HTERT RPE-1 (cell line): ENCODE measurements around the gene SMC1A.
"Not testable (repeated sequence)": the region's sequence is repeated elsewhere in the genome, so short reads cannot be mapped to it uniquely, and the experiment has no call there.

Experiments
- in situ Hi-C: fragments of 300-500 bp; cut with MboI; formaldehyde crosslinking; loops from 4 replicates; pipeline ENCODE4 v1.14.3; 2020; ENCODE audit warnings: low sequenced_read_pairs

The SMC1A gene

DNA sequence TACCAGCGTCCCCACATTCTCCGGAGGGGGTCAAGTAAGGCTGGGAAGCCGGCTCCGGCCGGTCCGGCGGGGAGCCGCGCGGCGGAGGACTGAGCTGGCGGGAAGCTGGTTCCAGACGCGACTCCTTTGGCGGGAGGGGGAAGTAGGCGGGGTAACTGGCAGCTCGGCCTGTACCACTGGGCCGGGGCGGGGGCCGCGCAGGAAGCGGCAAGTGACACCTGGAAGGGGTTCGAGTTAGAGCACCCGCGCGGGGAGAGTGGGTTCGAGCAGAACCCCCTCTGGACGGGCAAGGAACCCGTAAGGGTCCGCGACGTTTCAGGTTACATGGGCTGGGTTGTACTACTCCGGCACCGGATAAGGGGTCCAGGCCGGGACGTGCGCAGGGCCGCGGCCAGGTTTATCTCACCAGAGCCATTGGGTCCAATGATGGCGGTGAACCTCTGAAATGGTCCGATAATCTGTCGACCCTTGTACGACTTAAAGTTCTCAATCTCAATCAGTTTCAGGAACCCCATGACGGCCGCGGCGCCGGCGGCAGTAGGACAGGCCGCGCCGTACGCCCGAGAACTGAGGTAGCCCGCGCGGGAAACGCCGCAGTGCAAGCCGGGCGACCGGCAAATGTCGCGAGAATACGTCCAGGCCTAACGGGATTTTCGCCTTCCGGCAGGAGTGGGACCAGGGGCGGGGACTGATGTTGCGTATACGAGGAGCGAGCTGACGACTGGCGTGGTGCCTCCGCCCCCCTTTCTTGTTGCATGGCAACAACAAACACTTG, at the start of gene SMC1A:
Gene SMC1A, minus strand, starts transcription at position 569 of the 775 bp plus-strand sequence. Its CDS starts 54 bp downstream, at position 515.
- in situ Hi-C loops: no loop called here

DNA sequence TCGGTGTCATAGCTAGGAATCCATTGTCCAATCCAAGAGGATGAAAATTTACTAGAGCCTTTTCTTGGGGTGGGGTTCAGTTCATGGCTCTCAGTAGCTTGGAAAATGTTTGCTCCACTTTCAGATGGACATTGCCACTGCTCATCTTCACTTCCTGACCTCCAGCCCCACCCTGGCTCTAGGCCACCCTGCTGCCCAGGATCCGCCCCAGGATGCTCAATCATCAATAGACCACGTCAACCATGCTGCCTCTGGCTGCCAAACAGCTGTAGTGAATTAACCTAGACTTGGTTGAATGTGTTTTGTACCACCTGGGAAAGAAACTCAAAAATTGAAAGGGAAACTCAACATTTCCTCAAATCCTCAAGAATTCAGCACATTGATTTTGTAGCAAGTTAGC, 48.9 kb upstream of the SMC1A start:
- in situ Hi-C loops: no loop called here

DNA sequence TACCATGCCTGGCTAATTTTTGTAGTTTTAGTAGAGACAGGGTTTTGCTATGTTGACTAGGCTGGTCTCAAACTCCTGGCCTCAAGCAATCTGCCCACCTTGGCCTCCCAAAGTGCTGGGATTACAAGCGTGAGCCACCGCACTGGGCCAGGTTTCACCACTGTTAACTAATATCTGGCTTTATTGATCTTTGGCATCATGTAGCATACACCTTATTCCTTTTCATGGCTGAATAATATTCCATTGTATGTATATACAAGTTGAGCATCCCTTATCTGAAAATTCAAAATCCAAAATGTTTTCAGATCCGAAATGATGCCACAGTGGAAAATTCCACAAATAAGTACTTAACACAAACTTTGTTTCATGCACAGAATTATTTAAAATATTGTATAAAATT, 46.2 kb upstream of the SMC1A start:
- in situ Hi-C loops: not testable (repeated sequence)

DNA sequence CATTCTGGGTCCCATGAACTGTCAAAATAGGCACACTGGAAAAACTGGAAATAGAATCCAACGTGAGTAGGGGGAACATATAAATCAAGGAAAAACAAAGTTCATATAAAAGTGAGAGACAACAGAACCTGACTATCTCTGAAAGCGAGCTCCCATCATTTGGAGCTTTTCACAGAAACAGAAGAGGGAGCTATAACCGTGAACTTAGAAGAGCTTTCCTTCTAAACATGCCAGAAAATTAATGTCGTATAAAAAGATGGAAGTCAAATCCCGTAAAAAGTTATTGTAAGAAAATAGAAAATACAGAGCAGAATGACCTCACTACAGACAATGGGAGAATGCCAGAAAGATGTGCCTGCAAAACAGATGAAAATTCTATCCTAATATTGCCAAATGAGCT, 35.6 kb upstream of the SMC1A start:
- in situ Hi-C loops: no loop called here

DNA sequence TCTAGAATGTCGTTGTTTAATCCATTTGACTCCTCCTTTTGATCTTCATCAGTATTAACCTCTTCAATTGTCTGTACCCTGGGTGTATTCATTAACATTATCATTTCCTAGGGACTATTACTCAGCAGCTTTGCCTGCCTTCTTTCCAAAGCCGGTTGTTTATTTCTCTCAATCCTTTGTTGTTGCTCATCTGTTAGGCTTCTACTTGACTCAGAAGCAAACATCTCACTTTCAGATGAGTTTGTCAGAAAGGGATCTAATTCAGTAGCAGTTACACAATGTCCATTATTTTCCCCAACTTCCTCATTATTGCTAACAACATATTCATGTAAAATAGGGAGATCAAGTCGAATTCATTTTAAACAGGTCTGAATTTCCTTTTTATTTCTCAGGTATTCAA, 33.8 kb upstream of the SMC1A start:
- in situ Hi-C loops: no loop called here

DNA sequence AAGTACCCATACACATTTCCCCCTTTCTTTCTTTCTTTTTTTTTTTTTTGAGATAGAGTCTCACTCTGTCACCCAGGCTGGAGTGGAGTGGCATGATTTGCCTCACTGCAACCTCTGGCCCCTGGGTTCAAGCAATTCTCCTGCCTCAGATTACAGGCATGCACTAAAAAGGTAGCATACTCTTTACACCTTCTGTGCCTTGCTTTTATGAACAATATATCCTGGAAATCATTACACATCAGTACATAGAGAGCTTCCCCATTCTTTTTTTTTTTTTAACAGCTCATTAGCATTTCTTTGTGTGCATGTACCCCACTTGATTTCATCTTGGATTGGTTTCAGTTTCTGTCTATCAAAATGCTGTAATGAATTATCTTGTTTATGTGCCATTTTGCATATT, 30.4 kb upstream of the SMC1A start:
- in situ Hi-C loops: no loop called here

DNA sequence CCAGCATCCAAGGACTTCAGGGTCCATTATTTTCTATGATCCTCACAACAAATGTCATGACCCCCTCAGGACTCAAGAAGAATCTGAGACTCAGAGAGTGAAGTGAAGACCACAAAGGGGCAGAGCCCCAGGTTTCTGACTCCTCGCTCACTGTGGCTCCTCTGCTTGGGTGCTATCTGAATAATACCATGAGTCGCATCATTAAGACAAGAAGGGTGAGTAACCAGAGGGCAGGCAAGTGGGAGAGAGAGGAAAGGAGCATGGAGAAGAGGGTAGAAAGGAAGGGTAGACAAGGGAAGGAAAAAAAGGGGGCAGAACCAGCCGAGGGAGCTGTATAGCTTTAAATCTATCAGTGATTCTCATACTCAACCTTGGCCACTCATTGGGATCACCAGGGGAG, 27.2 kb upstream of the SMC1A start:
- in situ Hi-C loops: no loop called here

DNA sequence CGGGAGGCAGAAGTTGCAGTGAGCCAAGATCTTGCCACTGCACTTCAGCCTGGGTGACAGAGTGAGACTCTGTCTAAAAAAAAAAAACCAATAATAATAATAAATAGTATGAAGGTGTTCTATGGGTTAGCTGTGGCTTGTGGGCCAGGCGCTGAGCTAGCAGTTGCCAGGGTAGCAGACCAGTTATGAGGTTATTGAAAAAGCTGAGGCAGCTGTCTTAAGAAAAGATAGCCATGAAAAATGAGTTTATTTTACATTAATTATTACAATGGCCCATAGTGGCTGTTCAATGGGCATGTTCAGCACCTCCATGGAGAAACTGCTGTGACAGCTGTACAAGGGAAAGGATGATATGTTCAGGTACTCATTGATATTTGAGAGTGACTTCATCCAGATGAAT, 25.0 kb upstream of the SMC1A start:
- in situ Hi-C loops: no loop called here

DNA sequence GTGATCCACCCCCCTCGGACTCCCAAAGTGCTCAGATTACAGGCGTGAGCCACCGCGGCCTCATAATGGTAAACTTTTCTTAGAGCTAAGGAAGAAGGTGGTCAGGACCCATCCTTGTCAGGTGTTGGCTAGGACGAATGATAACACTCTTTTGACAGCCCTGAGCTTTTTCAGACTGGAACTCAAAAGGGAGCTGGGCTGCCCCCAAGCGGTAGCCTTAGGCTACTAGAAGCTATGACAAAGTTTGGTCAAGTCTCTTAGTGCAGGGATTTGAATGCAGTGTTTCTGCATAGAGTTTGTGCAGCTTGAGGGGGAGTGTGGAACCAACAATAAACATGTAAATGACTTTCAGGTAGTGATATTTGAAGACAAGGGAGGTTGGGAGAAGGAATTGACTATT, 23.5 kb upstream of the SMC1A start:
- in situ Hi-C loops: no loop called here

DNA sequence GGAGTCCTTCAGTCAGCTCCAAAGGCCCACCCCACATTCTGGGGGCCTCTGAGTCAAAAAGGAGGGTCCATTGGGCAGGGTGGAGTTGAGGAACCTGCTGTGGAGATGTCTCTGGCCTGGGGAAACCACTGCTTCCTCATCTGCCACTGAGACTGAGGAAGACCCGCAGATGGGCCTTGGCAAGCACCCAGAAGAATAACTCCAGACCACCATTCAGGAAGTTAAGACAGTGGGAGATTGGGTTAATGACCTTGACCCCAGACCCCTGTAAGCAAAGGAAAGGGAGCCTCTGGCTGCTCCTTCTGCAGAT, 19.8 kb upstream of the SMC1A start:
- in situ Hi-C loops: no loop called here

DNA sequence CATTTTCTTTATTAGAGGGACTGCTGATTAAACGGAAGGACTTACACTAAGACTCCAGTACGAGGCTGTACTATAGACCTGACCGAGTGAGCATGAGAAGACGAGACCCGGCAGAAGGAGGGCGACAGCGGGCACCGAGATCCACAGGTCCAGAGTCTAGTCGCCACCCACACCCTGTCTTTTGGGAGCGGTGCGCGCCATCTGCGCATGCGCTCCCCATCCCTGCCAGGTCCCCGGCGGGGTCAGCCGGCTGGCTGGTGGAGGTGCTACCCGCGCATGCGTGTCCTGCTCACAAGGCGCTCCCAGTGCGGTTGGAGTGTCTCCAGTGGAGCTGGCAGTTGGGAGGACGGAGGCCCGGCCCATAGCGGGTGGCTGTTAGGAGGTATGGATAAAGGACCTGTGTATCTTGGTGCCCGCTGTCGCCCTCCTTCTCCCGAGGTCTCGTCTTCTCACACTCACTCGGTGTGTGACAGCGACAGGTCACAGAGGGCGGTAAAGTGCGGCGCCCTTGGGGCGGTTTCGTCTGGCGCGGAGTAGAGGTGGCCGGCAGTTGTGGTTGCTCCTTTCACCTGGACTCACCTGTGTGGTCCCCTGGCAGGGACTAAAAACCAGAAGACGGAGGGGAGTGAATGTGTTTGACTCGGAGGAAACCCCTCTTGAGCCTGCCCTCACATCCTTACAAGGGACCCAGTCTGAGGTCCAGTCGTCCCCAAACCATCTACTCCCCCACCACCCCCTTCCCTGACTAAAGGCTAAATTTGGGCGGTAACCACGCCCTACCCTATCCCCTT, 19.3 kb upstream of the SMC1A start:
- in situ Hi-C loops: no loop called here

DNA sequence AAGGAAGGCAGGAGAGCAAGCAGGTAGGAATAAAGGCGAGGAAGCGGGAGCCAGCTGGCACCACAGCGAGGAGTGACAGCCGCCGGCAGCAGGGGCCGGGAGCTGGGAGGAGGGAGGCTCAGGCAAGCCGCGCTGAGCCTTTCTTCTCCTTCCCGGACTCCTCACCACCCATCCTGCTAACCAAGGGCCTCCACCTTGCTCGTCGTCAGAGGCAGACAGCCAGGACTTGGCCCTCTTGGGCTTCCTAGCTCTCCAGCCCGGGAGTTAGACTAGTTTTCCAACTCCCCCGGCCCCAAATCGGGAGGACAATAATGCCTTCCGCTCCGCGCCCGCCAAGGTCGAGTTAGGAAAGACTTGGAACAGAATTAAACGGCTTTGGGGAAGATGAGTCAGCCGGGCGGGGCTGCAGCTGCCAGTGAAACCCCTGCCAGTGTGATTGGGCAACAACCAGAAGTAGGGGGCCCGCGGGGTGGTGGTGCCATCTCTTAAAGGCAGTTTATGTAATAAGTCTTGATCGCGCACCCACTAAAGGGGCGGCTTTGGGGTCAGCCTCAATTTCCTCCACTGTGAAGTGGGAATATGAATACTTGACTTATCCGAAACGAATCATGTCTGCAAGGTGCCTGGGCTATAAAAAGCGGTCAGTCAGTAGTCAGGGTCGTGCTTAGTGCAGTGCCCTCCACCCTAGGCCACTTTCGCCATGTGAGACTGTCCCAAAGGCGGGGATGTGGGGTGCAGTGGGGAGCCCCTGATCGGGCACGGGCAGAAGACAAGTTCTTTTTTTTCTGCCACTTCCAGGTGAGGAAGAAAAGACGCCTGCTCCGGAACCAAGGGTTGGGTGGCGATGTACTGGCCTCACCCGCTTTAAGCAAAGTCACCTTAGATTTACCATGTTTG, 18.4 kb upstream of the SMC1A start:
- in situ Hi-C loops: no loop called here

DNA sequence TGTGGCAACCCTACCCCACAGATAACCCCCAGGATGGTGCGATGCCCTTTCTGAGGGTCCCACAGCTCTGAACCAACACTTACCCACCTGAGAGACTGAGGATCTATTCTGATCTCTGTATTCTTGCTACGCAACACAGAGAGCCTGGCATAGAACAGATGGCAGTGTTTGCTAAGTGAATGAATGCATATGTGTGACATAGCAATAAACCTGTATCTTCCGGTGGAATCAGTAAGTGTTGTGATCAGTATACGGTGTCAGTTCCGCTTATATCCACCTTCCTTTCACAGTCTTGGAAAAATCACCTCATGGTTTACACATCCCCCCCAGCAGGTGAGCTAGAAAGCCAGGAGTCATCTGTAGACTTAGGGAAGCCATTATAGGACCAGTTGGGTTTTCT, 17.6 kb upstream of the SMC1A start:
- in situ Hi-C loops: no loop called here

DNA sequence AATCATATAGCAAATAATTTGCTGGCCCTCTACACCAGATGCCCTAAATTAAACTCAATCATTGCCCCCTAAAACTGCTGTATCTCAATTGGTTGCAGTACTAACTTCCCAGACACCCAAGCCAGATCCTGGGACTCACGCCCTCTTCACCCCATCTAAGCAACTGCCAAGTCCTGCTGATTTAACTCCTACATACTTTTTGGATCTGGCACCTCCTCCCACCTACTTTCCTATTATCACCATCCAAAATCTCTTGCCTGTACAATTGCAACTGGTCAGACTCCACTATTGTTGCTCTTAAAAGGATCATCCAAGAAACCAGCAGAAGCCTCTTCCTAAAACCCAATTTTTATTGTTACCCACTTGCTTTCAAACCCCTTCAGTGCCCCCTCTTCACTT, 16.4 kb upstream of the SMC1A start:
- in situ Hi-C loops: no loop called here

DNA sequence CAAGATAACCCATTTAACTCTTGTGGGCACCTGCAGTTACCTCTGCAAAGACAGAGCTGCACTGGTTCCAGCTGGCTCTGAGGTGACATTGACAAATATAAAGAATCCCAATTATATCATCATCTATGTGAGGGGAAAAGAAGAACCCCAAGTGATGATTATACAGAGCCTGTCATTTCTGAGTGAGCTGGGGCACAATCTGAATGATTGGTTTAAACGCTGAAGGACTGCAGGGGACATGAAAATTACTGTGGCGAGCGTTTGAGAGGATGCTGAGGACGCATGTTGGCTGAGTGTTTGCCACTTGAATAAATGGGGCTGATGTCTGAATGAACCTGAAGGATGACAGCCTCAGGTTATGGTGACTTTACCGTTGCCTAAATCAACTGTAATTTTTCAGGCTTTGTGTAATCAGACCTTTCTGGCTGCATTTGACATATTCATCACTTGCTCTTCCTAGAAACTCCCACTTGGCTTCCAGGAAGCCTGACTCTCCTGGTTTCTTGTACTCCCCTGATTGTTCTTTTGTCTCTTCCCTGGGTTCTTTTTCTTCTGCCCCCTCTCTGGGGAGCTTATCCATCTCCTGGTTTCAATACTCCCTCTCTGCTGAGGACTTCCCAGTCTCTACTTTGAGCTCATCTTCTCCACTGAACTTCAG, 15.8 kb upstream of the SMC1A start:
- in situ Hi-C loops: no loop called here

DNA sequence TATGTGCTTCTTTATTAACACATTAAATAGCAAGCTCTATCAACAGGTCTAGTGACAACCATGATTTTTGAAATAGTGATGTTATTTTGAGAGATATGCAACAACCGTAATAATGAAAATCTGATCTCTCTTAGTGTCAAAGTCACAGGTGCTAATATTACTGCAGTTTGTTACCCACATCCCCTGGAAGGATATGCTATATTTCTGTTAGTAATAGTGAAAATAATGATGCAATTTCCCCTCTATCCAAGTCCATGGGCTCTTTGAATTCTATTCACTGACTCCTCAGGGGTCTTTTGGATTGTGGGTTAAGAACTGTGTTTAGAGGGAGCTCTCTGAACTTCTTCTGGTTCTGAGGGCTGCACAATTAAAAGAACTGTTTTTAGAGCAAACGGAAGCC, 14.8 kb upstream of the SMC1A start:
- in situ Hi-C loops: no loop called here

DNA sequence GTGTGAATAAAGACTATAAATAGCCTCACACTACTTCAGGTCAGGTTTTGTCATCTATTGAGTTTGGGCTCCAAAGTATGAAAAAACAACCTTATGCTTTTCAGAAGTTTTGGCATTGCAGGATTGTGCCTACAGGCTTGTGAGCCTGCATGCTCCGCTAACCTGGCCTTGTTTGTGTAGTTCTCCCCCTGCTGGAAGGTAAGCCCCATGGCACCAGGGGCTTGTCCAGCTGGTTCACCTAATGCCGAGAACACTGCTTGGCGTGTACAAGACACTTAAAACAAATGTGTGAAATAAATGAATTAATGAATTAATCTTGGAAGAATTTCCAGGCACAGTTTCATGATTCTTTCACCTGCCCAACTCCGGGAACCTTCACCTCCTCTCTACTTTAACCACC, 13.5 kb upstream of the SMC1A start:
- in situ Hi-C loops: no loop called here

DNA sequence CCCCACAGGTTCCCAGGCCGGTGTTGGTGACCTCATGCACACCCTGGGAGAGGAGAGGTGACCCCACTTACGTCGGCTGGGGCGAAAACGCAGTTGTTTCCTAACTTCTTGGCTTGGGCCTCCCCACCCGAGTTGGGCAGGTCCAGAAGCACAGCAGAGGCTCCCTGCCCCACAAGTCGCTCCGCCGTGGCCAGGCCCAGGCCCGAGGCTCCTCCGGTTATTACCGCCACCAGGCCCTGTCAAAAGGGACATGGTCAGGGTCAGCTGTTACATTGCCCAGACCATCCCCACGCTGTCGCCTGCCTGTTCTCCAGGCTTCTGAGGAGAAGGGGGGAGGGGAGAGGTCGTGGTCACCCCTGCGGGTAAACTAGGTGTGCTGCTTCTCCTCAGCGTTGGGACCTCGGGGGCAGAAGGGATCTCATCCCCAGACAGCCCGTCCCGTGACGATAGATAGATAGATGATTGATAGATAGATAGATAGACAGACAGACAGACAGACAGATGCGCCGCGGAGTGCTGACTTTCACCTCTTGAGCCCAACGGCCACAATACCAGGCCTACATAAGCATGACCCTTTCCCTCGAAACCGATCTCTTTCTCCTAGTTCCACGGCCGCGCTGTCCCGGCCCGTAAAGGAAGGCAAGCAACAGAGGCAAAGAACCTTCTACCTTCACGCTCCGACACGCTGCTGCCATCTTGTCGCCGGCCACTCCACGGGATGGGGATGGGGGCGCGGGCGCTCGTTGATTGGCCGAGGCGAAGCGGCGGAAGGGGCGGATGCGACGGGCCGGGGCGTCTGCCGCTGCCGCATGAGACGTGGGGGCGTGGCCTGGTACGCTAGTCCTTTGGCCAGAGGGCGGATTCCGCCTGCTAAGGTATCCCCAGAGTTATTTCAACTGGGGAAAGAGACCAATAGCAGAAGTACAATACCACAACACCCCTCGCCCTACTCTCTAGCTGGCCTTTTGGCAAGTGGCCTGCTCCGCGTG, 11.5 kb upstream of the SMC1A start, which contains the start of gene HSD17B10:
Gene HSD17B10, minus strand, starts transcription at position 720 of the 989 bp plus-strand sequence. Its CDS starts 25 bp downstream, at position 695.
- in situ Hi-C loops: no loop called here

DNA sequence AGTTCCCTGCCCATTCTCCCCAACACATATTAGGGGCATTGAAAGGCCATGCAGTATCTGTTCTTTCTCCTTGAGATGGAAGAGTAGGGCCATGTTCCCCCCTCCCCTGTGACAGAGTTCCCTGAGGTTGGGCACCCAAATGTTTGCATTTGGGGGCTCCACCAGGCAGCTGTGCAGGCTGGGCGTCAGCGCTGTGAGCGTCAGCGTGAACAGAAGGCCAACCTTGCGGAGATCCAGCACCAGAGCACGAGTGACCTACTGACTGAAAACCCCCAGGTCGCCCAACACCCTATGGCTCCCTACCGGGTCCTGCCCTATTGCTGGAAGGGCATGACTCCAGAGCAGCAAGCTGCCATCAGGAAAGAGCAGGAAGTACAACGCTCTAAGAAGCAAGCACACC, 7.8 kb upstream of the SMC1A start:
- in situ Hi-C loops: no loop called here

DNA sequence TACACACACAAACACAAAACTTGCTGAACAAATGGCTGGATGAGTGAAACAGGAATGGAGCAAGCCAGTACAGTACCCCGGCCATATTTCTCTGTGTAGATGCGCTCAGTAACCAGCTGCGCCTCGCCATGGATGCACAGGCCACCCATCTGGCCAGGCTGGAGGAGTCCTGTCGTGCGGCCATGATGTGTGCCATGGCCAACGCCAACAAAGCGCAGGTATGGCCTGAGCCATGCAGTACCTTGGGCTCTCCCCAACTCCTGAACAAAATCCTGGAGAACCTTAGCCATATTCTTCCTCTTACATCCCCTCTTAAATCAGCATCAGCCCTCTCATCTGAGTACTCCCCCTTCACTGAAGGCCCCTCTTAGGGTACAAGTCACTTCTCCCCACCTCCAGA, 7.3 kb upstream of the SMC1A start:
- in situ Hi-C loops: no loop called here
